OCI-LY7 (cell line): ENCODE results near the gene SMAD4.

Experiments used
- EZH2phosphoT487 ChIP-seq: fragments of 200-600 bp; sonication (generic); IDR thresholded peaks from 2 replicates; pipeline ENCODE4 v1.6.1; 2018; ENCODE audit warnings: low read depth, borderline replicate concordance, mild to moderate bottlenecking, mixed run types, antibody characterized with exemption, low read length, moderate library complexity, mixed read lengths
- TF ChIP-seq, protein P1 (sequence below): fragments of 200-600 bp; sonication (generic); conservative IDR thresholded peaks from 2 replicates; pipeline ENCODE4 v1.5.1; 2014; ENCODE audit warnings: mild to moderate bottlenecking, antibody characterized with exemption, low read length, moderate library complexity, mixed read lengths

DNA sequence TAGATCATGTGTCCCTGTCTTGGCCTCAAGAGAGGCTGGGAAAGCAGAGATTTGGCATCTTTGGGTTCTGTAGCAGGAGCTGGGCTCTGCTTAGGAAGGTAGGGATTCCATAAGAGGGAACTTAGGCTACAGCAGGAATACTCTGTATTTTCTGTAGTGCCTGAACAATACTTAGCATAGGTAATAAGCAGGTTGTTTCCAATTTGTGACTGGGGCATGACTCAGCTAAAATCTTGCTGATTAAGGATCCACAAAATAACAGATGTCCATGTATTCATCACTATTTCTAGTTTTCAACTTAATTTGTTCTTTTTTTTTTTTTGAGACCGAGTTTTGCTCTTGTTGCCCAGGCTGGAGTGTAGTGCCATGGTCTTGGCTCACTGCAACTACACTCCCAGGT lies 68.5 kb downstream of the SMAD4 start:
- TF ChIP-seq, protein P1, sequence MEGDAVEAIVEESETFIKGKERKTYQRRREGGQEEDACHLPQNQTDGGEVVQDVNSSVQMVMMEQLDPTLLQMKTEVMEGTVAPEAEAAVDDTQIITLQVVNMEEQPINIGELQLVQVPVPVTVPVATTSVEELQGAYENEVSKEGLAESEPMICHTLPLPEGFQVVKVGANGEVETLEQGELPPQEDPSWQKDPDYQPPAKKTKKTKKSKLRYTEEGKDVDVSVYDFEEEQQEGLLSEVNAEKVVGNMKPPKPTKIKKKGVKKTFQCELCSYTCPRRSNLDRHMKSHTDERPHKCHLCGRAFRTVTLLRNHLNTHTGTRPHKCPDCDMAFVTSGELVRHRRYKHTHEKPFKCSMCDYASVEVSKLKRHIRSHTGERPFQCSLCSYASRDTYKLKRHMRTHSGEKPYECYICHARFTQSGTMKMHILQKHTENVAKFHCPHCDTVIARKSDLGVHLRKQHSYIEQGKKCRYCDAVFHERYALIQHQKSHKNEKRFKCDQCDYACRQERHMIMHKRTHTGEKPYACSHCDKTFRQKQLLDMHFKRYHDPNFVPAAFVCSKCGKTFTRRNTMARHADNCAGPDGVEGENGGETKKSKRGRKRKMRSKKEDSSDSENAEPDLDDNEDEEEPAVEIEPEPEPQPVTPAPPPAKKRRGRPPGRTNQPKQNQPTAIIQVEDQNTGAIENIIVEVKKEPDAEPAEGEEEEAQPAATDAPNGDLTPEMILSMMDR: no peak
- no peak for TF ChIP-seq EZH2phosphoT487
